Karpas-422 (cell line): ENCODE measurements around the gene FCGR2B. TPM values are rescaled to one million over a fixed set of nuclear protein-coding genes. Genes with fewer than 3 reads are reported as not detected.
"Not testable (repeated sequence)": the region's sequence is repeated elsewhere in the genome, so short reads cannot be mapped to it uniquely, and the experiment has no call there.

Source experiments
- DNase-seq: peaks from one replicate; pipeline ENCODE4 v3.0.0-alpha.2; 2015
- H2AFZ ChIP-seq: fragments of 200-600 bp; sonication (generic); 2 replicates; pipeline ENCODE4 v1.6.1; 2014; ENCODE audit warnings: antibody characterized with exemption, low read length, mixed read lengths
- H3K27ac ChIP-seq: fragments of 200-600 bp; sonication (generic); 2 replicates; pipeline ENCODE4 v1.5.1; 2014; ENCODE audit warnings: mild to moderate bottlenecking, low read length, moderate library complexity
- H3K27me3 ChIP-seq: fragments of 200-600 bp; sonication (generic); 2 replicates; pipeline ENCODE4 v1.6.1; 2014; ENCODE audit warnings: low read length, mixed read lengths
- H3K36me3 ChIP-seq: fragments of 200-600 bp; sonication (generic); 2 replicates; pipeline ENCODE4 v1.6.1; 2014; ENCODE audit warnings: low read length, mixed read lengths; ENCODE audit not compliant: insufficient read depth
- H3K4me1 ChIP-seq: fragments of 200-600 bp; sonication (generic); 2 replicates; pipeline ENCODE4 v1.6.1; 2014; ENCODE audit warnings: mild to moderate bottlenecking, low read length, mixed read lengths
- H3K4me2 ChIP-seq: fragments of 200-600 bp; sonication (generic); 2 replicates; pipeline ENCODE4 v1.6.1; 2014; ENCODE audit warnings: low read length, low read depth, mild to moderate bottlenecking; ENCODE audit not compliant: poor library complexity, severe bottlenecking
- H3K4me3 ChIP-seq: fragments of 200-600 bp; sonication (generic); 2 replicates; pipeline ENCODE4 v1.5.1; 2014; ENCODE audit warnings: mild to moderate bottlenecking, antibody characterized with exemption, low read length, mixed read lengths
- H3K79me2 ChIP-seq: fragments of 200-600 bp; sonication (generic); 2 replicates; pipeline ENCODE4 v1.6.1; 2014; ENCODE audit warnings: mild to moderate bottlenecking, low read length, mixed read lengths
- H3K9ac ChIP-seq: fragments of 200-600 bp; sonication (generic); 2 replicates; pipeline ENCODE4 v1.6.0; 2014; ENCODE audit warnings: low read length
- H3K9me2 ChIP-seq: fragments of 200-600 bp; sonication (generic), shearing (Covaris generic); replicated peaks from 2 replicates; pipeline ENCODE4 v1.6.0; 2014; ENCODE audit warnings: mild to moderate bottlenecking, low read length, moderate library complexity; ENCODE audit not compliant: insufficient read depth
- H3K9me3 ChIP-seq: fragments of 300-700, 200-600 bp; sonication (generic); 2 replicates; pipeline ENCODE4 v1.6.1; 2014; ENCODE audit warnings: low read length, mixed read lengths
- H4K20me1 ChIP-seq: fragments of 200-600 bp; sonication (generic); 2 replicates; pipeline ENCODE4 v1.6.1; 2014; ENCODE audit warnings: mild to moderate bottlenecking, antibody characterized with exemption, low read length, low read depth; ENCODE audit not compliant: insufficient read depth
- total RNA-seq: library from RNA; depleted of rRNA; stranded (reverse); fragments of >200 nt; shearing (Covaris generic); gene quantifications from 2 replicates; pipeline ENCODE4 v1.2.3, GENCODE V29; 2014; ENCODE audit warnings: low replicate concordance

FCGR2B gene
- total RNA-seq, 1 experiment from 2014 or later = 581 TPM

DNA sequence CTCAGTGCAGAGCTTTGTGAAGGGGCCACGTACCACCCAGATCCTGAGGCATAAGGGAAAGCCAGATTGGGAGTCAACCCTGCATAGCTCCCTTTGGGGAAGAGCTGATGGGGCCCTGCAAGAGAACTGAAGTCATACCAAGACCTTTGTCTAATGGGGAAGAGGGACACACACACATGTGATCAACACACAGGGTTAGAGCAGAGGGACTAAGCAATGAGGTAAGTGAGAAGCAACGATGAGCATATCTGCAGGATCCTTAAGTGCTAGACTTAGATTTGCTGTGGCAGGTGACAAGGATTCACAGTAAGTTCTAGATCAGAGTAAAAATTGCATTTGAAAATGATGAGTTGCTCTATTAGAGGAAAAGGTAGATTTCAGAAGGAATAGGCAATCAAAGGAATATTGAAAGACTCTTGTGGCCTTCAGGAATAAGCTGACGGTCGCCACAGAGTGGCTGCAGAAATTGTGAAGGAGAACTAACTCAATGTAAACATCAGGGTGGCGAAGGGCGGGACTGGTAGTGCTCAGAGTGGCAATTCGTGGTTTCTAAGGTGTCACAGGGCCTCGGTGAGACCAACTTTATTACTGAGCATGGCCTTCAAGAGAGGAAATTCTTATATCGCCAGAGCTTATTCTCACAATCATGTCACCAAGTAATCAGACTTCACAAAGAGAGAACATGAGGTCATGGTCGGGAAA lies 36.3 kb upstream of the FCGR2B start:
- not testable (repeated sequence) for H3K4me2 ChIP-seq, H3K4me1 ChIP-seq, H3K79me2 ChIP-seq, H2AFZ ChIP-seq, DNase-seq, H3K9me3 ChIP-seq, H3K9me2 ChIP-seq, H3K9ac ChIP-seq, H3K27ac ChIP-seq, H3K27me3 ChIP-seq, H3K4me3 ChIP-seq, H4K20me1 ChIP-seq, H3K36me3 ChIP-seq

DNA sequence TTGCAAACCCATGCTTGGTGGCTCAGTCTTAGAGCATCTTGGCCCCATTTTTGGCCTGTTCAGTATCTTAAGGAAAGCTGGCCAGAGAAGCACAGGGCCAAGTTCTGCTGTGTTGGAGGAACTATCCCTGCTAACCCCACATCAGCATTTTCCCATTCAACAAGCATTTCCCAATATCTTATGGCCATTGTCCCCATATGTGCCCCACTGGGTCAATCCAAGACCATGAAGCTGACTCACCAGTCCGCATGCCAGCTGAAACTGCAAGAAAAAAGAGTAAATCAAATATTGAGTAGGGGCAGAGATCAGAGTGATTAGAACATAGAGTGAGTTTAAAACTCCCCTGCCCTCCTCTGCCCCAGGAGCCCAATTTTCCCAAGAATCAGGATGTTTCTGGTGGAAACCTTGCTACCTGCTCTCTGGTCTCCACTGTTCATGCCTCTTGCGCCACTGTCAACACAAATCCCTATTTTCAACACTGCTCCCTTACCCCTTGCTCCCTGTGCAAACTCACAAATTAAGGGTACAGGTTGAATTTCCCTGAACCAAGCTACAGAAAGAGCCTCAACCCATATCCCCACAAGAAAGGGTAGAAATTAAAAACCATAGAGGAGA lies 32.7 kb upstream of the FCGR2B start:
- H3K4me1 ChIP-seq, H2AFZ ChIP-seq, H4K20me1 ChIP-seq, H3K27me3 ChIP-seq, H3K79me2 ChIP-seq, H3K27ac ChIP-seq, H3K9me3 ChIP-seq, H3K36me3 ChIP-seq, DNase-seq, H3K4me3 ChIP-seq, H3K4me2 ChIP-seq, H3K9me2 ChIP-seq, H3K9ac ChIP-seq: not testable (repeated sequence)

DNA sequence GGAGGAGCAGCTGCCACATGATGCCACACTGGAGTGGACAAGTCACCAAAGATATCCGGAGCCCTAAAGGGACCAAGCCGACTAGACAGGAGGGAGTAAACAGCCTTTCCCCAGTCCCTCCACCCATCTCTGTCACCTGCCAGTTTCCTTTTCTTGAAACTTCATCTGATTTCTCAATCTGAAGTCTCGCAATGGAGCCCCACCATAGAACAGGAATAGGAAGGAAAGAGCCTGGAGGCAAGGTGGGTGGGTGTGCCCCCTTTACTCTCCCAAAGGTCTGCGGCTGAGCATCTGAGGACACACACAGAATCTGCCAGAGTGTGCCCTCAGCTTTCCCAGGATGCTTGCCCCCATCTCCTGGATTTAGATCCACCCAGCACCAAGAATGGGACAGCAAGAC lies 31.9 kb upstream of the FCGR2B start, which contains the start of gene FCGR3B:
FCGR3B (minus strand) TSS at position 101 of the 400 bp plus-strand sequence; CDS start at position 19, 82 bp downstream.
- Histone ChIP-seq H3K4me1 (no peaks in the 10 kb centered on the region), H3K27me3 (no peaks in the 10 kb centered on the region), H3K9me3 (no peaks in the 10 kb centered on the region), H4K20me1 (no peaks in the 10 kb centered on the region), H3K27ac (no peak within 1 kb of the TSS), H3K36me3 (no peaks in the 10 kb centered on the region), H3K9me2 (no peaks in the 10 kb centered on the region), H3K4me3 (no peak within 1 kb of the TSS), H3K4me2 (no peak within 1 kb of the TSS), H3K9ac (no peak within 1 kb of the TSS), H2AFZ (no peak within 1 kb of the TSS), H3K79me2 (no peaks in the 10 kb centered on the region)
- DNase-seq = no peak

DNA sequence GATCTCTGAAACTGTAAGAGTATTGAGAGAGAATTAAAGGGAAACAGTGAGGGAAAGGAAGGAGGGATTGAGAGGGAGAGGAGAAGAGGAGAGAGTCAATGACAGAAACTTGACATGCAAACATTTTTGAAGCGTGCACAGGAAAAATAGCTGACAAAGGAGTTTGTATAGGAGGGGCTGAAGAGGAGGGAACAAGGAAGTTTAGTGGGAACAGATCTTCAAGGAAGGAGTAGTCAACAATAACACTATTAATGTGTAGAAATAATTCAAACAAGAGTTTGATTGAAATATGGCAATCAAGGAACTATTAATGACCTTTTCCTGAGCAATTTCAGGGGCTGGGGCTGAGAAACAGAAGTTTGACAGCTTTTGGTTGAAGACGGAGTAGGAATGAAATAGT lies 27.9 kb upstream of the FCGR2B start:
- not testable (repeated sequence) for H3K27ac ChIP-seq, H3K27me3 ChIP-seq, DNase-seq, H3K9me3 ChIP-seq, H3K4me2 ChIP-seq, H3K4me3 ChIP-seq, H3K9ac ChIP-seq, H4K20me1 ChIP-seq, H3K36me3 ChIP-seq, H3K9me2 ChIP-seq, H2AFZ ChIP-seq, H3K79me2 ChIP-seq, H3K4me1 ChIP-seq

DNA sequence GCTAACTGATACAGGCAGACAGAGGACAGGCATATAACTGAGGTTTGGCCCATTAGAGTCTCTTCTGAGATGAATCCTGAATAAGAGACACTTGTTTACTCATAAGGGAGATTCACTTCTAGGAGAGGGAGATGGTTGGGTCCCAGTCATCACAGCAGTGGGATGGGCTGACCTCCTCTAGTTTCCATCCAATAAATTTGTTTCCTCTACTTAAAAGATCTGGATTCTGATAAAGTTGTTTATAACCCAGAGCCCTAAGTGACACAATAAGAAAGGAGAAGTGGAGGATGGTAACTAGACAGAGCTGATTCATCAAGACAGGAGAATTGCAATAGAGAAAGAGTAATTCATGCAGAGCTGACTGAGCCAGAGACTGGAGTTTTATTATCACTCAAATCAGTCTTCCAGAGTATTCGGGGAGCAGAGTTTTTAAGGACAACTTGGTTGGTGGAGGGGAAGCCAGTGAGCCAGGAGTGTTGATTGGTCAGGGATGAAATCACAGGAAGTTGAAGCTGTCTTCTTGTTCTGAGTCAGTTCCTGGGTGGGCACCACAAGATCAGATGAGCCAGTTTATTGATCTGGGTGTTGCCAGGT lies 26.7 kb upstream of the FCGR2B start:
- H3K4me2 ChIP-seq, H3K4me3 ChIP-seq, H3K79me2 ChIP-seq, DNase-seq, H3K9me2 ChIP-seq, H2AFZ ChIP-seq, H3K9me3 ChIP-seq, H4K20me1 ChIP-seq, H3K27me3 ChIP-seq, H3K27ac ChIP-seq, H3K9ac ChIP-seq, H3K36me3 ChIP-seq, H3K4me1 ChIP-seq: not testable (repeated sequence)

DNA sequence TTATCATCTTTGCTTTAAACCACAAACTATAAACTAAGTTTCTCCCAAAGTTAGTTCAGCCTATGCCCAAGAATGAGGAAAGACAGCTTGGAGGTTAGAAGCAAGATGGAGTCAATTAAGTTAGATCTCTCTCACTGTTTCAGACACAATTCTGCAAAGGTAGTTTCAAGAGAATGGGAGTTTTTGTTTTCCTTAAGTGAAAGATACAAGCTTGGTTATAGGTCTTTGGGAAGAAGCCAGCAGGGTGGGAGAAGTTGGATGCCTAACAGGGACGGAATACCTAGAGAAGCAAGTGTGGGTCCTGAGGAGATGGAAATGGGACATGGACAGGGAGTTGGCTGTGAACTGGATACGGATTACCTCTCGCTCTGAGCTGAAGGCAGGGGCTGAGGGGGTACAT lies 26.0 kb upstream of the FCGR2B start:
- H3K4me2 ChIP-seq, H2AFZ ChIP-seq, H3K4me3 ChIP-seq, DNase-seq, H3K4me1 ChIP-seq, H3K9me2 ChIP-seq, H3K27ac ChIP-seq, H3K79me2 ChIP-seq, H4K20me1 ChIP-seq, H3K36me3 ChIP-seq, H3K9me3 ChIP-seq, H3K27me3 ChIP-seq, H3K9ac ChIP-seq: not testable (repeated sequence)

DNA sequence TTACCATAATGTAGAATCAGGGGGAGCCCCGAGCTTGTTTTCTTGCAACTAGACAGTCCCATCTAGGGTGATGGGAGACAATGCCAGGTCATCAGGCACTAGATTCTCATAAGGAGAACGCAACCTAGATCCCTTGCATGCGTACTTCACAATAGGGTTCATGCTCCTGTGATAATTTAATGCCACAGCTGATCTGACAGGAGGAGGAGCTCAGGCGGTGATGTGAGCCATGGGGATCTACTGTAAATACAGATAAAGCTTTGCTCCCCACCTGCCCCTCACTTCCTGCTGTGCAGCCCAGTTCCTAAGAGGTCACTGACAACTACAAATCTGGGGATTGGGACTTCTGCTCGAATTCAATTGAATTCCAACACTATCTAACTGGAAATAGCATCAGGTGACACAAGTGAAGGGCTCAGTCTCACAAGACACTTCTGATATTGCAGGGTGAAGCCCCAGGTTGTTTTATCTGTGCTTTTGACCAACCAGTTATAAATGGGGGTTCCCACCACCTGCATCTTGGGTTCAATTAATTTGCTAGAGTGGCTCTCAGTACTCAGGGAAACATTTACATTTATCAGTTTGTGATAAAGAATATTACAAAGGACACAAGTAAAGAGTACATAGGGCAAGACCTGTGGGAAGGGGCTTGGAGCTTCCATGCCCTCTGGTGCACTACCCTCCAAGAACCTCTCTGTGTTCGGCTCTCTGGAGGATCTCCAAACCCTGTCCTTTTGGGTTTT lies 24.5 kb upstream of the FCGR2B start:
- not testable (repeated sequence) for H4K20me1 ChIP-seq, H3K36me3 ChIP-seq, H3K4me3 ChIP-seq, H3K27me3 ChIP-seq, H3K4me1 ChIP-seq, DNase-seq, H3K9me3 ChIP-seq, H3K9ac ChIP-seq, H3K9me2 ChIP-seq, H3K4me2 ChIP-seq, H2AFZ ChIP-seq, H3K27ac ChIP-seq, H3K79me2 ChIP-seq

DNA sequence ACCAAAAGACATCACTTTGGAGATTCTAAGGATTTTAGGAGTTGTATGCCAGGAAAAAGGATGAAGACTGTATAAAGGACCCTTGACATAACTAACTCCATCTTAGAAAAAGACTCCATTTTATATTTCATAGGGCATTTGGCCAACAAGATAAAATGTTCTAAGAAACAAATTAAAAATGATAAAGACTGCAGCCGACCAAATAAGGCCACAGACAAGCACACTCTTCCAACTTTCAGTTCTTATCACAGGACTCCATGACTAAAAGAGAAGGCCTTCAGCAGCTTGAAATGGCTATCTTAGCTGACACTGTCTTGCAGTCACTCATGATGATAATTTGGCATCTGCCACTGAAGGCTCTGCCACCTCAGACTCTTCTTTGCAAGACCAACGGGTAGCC lies 23.7 kb upstream of the FCGR2B start:
- H3K9ac ChIP-seq, H3K36me3 ChIP-seq, H3K9me2 ChIP-seq, H3K27ac ChIP-seq, H3K4me3 ChIP-seq, H2AFZ ChIP-seq, H4K20me1 ChIP-seq, H3K27me3 ChIP-seq, H3K4me1 ChIP-seq, H3K4me2 ChIP-seq, H3K9me3 ChIP-seq, DNase-seq, H3K79me2 ChIP-seq: not testable (repeated sequence)
